Measurements from ENCODE around the gene GATA3. TPM values are rescaled to one million over a fixed set of nuclear protein-coding genes. Genes with fewer than 3 reads are reported as not detected.

The GATA3 gene
- total and polyA plus RNA-seq, 7 donors: 1.2 to 2.1 TPM; not detected in 5

DNA sequence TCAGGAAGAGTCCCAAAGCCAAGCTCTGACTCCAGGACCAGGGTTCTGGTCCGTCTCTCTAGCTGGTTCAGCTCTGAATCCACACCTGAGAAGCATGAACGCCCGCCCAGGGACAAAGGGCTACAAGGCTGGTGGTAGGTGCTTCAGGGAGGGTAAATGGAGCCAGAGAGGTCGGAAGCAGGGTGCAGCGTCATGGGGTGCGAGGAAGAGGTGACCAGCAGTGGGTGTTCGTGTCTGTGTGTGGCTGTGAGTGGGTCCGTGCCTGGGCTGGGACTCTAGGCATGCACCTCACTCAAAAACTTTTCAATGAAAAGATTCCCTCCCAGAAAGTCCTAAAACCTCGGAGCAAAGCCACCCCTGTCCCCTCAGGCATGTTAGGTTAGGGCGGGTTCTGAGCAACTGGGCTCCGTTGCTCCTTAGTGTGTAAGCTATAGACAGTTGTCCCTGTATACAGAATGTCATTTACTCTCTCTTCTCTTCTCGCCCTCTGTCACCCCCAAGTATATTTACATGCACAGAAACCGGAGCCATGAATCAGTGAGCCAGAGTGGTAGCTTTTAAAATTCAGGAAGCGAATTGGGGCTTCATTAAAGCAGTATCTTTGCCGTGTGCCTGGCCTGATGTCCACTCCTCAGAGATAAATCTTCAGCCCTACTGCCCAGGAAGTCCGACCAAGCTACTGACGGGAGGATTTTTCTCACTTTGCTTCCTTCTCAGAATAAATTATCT is 12.3 kb upstream of the GATA3 start:
- intact Hi-C loops (cut with DNase I): no loop called here
- no peak overlapping the region for H3K27ac ChIP-seq
- 9 to 10% methylated on average over 17 of the region's 17 CpGs for WGBS, 2 donors
- no peak for TF ChIP-seq POLR2A (IDR thresholded peaks at IDR 0.05)
- no peak for TF ChIP-seq POLR2AphosphoS5 (IDR thresholded peaks at IDR 0.05)
- TF ChIP-seq, protein P1, sequence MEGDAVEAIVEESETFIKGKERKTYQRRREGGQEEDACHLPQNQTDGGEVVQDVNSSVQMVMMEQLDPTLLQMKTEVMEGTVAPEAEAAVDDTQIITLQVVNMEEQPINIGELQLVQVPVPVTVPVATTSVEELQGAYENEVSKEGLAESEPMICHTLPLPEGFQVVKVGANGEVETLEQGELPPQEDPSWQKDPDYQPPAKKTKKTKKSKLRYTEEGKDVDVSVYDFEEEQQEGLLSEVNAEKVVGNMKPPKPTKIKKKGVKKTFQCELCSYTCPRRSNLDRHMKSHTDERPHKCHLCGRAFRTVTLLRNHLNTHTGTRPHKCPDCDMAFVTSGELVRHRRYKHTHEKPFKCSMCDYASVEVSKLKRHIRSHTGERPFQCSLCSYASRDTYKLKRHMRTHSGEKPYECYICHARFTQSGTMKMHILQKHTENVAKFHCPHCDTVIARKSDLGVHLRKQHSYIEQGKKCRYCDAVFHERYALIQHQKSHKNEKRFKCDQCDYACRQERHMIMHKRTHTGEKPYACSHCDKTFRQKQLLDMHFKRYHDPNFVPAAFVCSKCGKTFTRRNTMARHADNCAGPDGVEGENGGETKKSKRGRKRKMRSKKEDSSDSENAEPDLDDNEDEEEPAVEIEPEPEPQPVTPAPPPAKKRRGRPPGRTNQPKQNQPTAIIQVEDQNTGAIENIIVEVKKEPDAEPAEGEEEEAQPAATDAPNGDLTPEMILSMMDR (IDR thresholded peaks at IDR 0.05): no peak
- no peak for TF ChIP-seq EP300 (IDR thresholded peaks at IDR 0.05)
- H3K27me3 ChIP-seq: peaks cover 76 to 100% (median 97%) of the 10 kb centered on the region in 3 donors
- H3K9me3 ChIP-seq: no peaks in the 10 kb centered on the region
- H3K36me3 ChIP-seq: no peaks in the 10 kb centered on the region
- no peak for DNase-seq
- H3K4me1 ChIP-seq: peaks cover 0 to 35% (median 24%) of the 10 kb centered on the region in 4 donors
- H3K4me3 ChIP-seq: no peak overlapping the region

- no peak overlapping the region for H3K4me3 ChIP-seq
- TF ChIP-seq, protein P1 (IDR thresholded peaks at IDR 0.05): no peak
- TF ChIP-seq EP300 (IDR thresholded peaks at IDR 0.05) (no peak), POLR2A (IDR thresholded peaks at IDR 0.05) (no peak), POLR2AphosphoS5 (IDR thresholded peaks at IDR 0.05) (no peak)
- no peaks in the 10 kb centered on the region for H3K9me3 ChIP-seq
- H3K36me3 ChIP-seq: no peaks in the 10 kb centered on the region
- intact Hi-C loops (cut with DNase I): no loop called here
- no peak overlapping the region for H3K27ac ChIP-seq
- no peak for DNase-seq
- peaks cover 0 to 29% (median 21%) of the 10 kb centered on the region in 4 donors for H3K4me1 ChIP-seq
- 5 to 13% methylated on average over 35 of the region's 35 CpGs for WGBS, 2 donors
- peaks cover 76 to 100% (median 97%) of the 10 kb centered on the region in 3 donors for H3K27me3 ChIP-seq
These were observed 11.5 kb upstream of the GATA3 start for GRCh38 chr10:8042721-8043568.

DNA sequence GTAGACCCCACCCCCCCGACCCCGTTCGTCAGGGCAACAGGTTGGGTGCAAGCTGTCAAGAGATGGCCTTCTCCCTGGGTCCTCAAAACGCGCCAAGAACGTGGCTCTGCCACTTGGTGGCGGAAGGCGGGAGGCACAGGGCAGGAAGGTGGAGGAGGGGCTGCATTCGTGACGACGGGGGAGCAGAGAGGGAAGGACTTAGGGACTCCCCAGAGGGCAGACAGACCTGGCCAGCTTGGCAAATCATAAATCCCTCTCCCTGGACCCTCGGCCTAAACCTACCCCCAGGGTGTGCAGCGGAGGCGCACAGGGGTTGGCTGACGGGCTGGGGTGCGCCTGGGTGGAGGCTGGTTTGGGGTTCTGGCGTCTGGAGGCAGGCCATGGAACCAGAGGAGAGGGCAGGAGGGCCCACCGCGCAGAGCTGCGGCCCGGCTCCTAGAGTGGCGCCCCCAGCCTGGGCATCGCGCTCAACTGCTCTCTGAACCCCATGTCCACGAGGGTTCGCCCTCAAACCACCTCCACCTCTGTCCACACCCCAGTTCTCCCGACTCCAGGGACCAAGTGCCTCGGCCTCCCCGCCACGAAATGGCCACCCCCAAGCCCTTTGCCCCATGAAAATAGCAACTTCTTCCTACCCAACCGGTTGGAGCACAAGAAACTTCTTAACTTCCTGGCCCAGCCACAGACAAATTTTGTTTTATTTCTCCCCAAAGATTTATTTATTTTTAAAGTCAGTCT is 10.8 kb upstream of the GATA3 start:
- DNase-seq: no peak
- H3K27me3 ChIP-seq: peaks cover 76 to 100% (median 97%) of the 10 kb centered on the region in 3 donors
- TF ChIP-seq, protein P1 (IDR thresholded peaks at IDR 0.05): no peak
- TF ChIP-seq POLR2A (IDR thresholded peaks at IDR 0.05) (no peak), POLR2AphosphoS5 (IDR thresholded peaks at IDR 0.05) (no peak), EP300 (IDR thresholded peaks at IDR 0.05) (no peak)

DNA sequence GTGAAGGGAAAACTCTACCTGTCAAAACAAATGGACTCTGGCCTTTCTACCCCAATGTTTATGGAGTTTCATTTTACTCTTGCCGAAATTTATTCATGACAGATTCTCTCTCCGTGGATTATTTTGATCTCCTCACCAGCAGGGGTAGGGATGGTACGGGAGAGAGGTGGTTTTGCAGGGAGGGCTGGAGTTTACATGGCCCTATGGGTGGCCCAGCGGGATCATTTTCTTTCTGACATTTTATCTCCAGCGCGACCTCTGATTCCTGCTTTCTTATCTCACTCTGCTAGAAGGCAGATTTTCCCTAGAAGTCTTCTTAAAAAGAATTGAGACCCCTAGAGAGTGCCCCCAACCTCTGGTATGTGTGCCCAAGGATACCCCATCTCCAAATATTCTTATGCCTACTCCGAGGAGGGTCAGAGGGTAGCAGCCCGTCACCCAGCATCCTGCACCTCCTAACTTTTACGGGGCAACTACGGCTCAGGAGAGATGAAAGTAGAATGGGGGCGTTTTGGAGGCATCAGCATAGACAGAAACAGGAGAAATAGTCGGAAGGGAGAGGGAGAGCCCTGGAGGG is 10.1 kb upstream of the GATA3 start:
- peaks cover 0 to 35% (median 28%) of the 10 kb centered on the region in 4 donors for H3K4me1 ChIP-seq
- H3K27ac ChIP-seq: no peak overlapping the region
- WGBS, 2 donors: 8 to 9% methylated on average over 12 of the region's 12 CpGs
- no peaks in the 10 kb centered on the region for H3K36me3 ChIP-seq
- TF ChIP-seq EP300 (IDR thresholded peaks at IDR 0.05): no peak
- TF ChIP-seq POLR2AphosphoS5 (IDR thresholded peaks at IDR 0.05): no peak
- TF ChIP-seq, protein P1 (IDR thresholded peaks at IDR 0.05): no peak
- no peak for TF ChIP-seq POLR2A (IDR thresholded peaks at IDR 0.05)
- intact Hi-C loops (cut with DNase I): no loop called here
- DNase-seq: no peak
- no peak overlapping the region for H3K4me3 ChIP-seq
- H3K9me3 ChIP-seq: no peaks in the 10 kb centered on the region
- H3K27me3 ChIP-seq: peaks cover 76 to 100% (median 97%) of the 10 kb centered on the region in 3 donors

More for the DNA sequence above, 10.8 kb upstream of the GATA3 start:
- intact Hi-C loops (cut with DNase I): no loop called here
- Histone ChIP-seq H3K4me3 (no peak overlapping the region), H3K36me3 (no peaks in the 10 kb centered on the region), H3K9me3 (no peaks in the 10 kb centered on the region), H3K27ac (no peak overlapping the region), H3K4me1 (peaks cover 0 to 29% (median 22%) of the 10 kb centered on the region in 4 donors)
- 9 to 15% methylated on average over 31 of the region's 31 CpGs for WGBS, 2 donors
